NCI-H226 (cell line): ENCODE data around the gene DPYSL5.
A peak's percentile ranks its signal among the peaks of the same experiment; 100 is the strongest.
"Not testable (repeated sequence)": the region's sequence is repeated elsewhere in the genome, so short reads cannot be mapped to it uniquely, and the experiment has no call there.

Experiments
- DNase-seq: peaks from one replicate; pipeline ENCODE4 v3.0.0-alpha.2; 2015

The DPYSL5 gene

GRCh38 chr2:26903676-26904075 is 55.7 kb downstream of the DPYSL5 start:
- DNase-seq, result no peak

GRCh38 chr2:26904839-26905238 is 56.9 kb downstream of the DPYSL5 start:
- no peak for DNase-seq

GRCh38 chr2:26905341-26906198 is 57.6 kb downstream of the DPYSL5 start:
- no peak for DNase-seq

GRCh38 chr2:26907416-26907815 is 59.5 kb downstream of the DPYSL5 start:
- DNase-seq, result no peak

GRCh38 chr2:26910176-26910575 is 62.2 kb downstream of the DPYSL5 start:
- DNase-seq, result no peak

- DNase-seq, result no peak
Measured at GRCh38 chr2:26911911-26912861, 64.3 kb downstream of the DPYSL5 start.

GRCh38 chr2:26913606-26913998 is 65.7 kb downstream of the DPYSL5 start:
- no peak for DNase-seq

GRCh38 chr2:26913999-26914658 is 66.2 kb downstream of the DPYSL5 start:
- no peak for DNase-seq

- DNase-seq, result no peak
Measured at GRCh38 chr2:26914659-26915310, 66.9 kb downstream of the DPYSL5 start.

GRCh38 chr2:26915316-26915715 is 67.4 kb downstream of the DPYSL5 start:
- no peak for DNase-seq

GRCh38 chr2:26916128-26916692 is 68.3 kb downstream of the DPYSL5 start:
- no peak for DNase-seq

- no peak for DNase-seq
Measured at GRCh38 chr2:26917135-26917836, 69.4 kb downstream of the DPYSL5 start.

GRCh38 chr2:26921323-26921722 is 73.4 kb downstream of the DPYSL5 start:
- no peak for DNase-seq

GRCh38 chr2:26922405-26923188 is 74.7 kb downstream of the DPYSL5 start:
- peak; percentile 38 for DNase-seq

GRCh38 chr2:26923189-26923466 is 75.2 kb downstream of the DPYSL5 start:
- DNase-seq, result not testable (repeated sequence)

- DNase-seq, result no peak
Measured at GRCh38 chr2:26924731-26925099, 76.8 kb downstream of the DPYSL5 start.

GRCh38 chr2:26925100-26925791 is 77.3 kb downstream of the DPYSL5 start:
- no peak for DNase-seq

GRCh38 chr2:26927221-26927620 is 79.3 kb downstream of the DPYSL5 start:
- no peak for DNase-seq

- no peak for DNase-seq
Measured at GRCh38 chr2:26932974-26933373, 85.0 kb downstream of the DPYSL5 start.
